Measurements from ENCODE around the gene AFAP1L1.

AFAP1L1 gene

GRCh38 chr5:149300441-149300840, 28.8 kb downstream of the AFAP1L1 start:
- no peak overlapping the region for H3K4me2 ChIP-seq
- H3K27ac ChIP-seq: no peak overlapping the region
- no peaks in the 10 kb centered on the region for H4K20me1 ChIP-seq (ENCODE audit: insufficient read depth)
- H3K36me3 ChIP-seq (ENCODE audit: insufficient read depth): no peaks in the 10 kb centered on the region
- no peak overlapping the region for H3K4me3 ChIP-seq (IDR thresholded peaks at IDR 0.05; ENCODE audit: insufficient read depth, low read depth, low read length)
- no peaks in the 10 kb centered on the region for H3K79me2 ChIP-seq (ENCODE audit: insufficient read depth, low read depth)
- H3K4me1 ChIP-seq (ENCODE audit: low read depth, poor library complexity, severe bottlenecking): no peaks in the 10 kb centered on the region
- H3K9ac ChIP-seq: no peak overlapping the region
- TF ChIP-seq CTCF (conservative IDR thresholded peaks at IDR 0.05; ENCODE audit: low read depth, low read length): no peak
- no peaks in the 10 kb centered on the region for H3K27me3 ChIP-seq (ENCODE audit: insufficient read depth, low read depth)
- H2AFZ ChIP-seq (ENCODE audit: low read depth): no peak overlapping the region

- H3K9ac ChIP-seq: no peak overlapping the region
- no peaks in the 10 kb centered on the region for H3K4me1 ChIP-seq (ENCODE audit: low read depth, poor library complexity, severe bottlenecking)
- H3K79me2 ChIP-seq (ENCODE audit: insufficient read depth, low read depth): no peaks in the 10 kb centered on the region
- H3K27ac ChIP-seq: no peak overlapping the region
- H3K4me3 ChIP-seq (IDR thresholded peaks at IDR 0.05; ENCODE audit: insufficient read depth, low read depth, low read length): no peak overlapping the region
- H3K4me2 ChIP-seq: no peak overlapping the region
- no peak for TF ChIP-seq CTCF (conservative IDR thresholded peaks at IDR 0.05; ENCODE audit: low read depth, low read length)
- H3K27me3 ChIP-seq (ENCODE audit: insufficient read depth, low read depth): no peaks in the 10 kb centered on the region
- no peaks in the 10 kb centered on the region for H4K20me1 ChIP-seq (ENCODE audit: insufficient read depth)
- no peak overlapping the region for H2AFZ ChIP-seq (ENCODE audit: low read depth)
- no peaks in the 10 kb centered on the region for H3K36me3 ChIP-seq (ENCODE audit: insufficient read depth)
These were observed 29.5 kb downstream of the AFAP1L1 start for GRCh38 chr5:149301049-149301743.

GRCh38 chr5:149301744-149302380, 30.2 kb downstream of the AFAP1L1 start:
- Histone ChIP-seq H3K9ac (no peak overlapping the region), H4K20me1 (ENCODE audit: insufficient read depth) (no peaks in the 10 kb centered on the region), H3K36me3 (ENCODE audit: insufficient read depth) (no peaks in the 10 kb centered on the region), H2AFZ (ENCODE audit: low read depth) (no peak overlapping the region), H3K27ac (no peak overlapping the region), H3K4me1 (ENCODE audit: low read depth, poor library complexity, severe bottlenecking) (no peaks in the 10 kb centered on the region), H3K4me2 (no peak overlapping the region), H3K27me3 (ENCODE audit: insufficient read depth, low read depth) (no peaks in the 10 kb centered on the region), H3K79me2 (ENCODE audit: insufficient read depth, low read depth) (no peaks in the 10 kb centered on the region), H3K4me3 (IDR thresholded peaks at IDR 0.05; ENCODE audit: insufficient read depth, low read depth, low read length) (no peak overlapping the region)
- no peak for TF ChIP-seq CTCF (conservative IDR thresholded peaks at IDR 0.05; ENCODE audit: low read depth, low read length)

- Histone ChIP-seq H3K79me2 (ENCODE audit: insufficient read depth, low read depth) (no peaks in the 10 kb centered on the region), H3K27ac (no peak overlapping the region)
- TF ChIP-seq CTCF (conservative IDR thresholded peaks at IDR 0.05; ENCODE audit: low read depth, low read length): no peak
These were observed 31.0 kb downstream of the AFAP1L1 start for GRCh38 chr5:149302641-149303040.

More at GRCh38 chr5:149302641-149303040, 31.0 kb downstream of the AFAP1L1 start:
- Histone ChIP-seq H3K27me3 (ENCODE audit: insufficient read depth, low read depth) (no peaks in the 10 kb centered on the region), H3K4me3 (IDR thresholded peaks at IDR 0.05; ENCODE audit: insufficient read depth, low read depth, low read length) (no peak overlapping the region), H2AFZ (ENCODE audit: low read depth) (no peak overlapping the region), H3K36me3 (ENCODE audit: insufficient read depth) (no peaks in the 10 kb centered on the region), H3K4me1 (ENCODE audit: low read depth, poor library complexity, severe bottlenecking) (no peaks in the 10 kb centered on the region), H3K9ac (no peak overlapping the region), H3K4me2 (no peak overlapping the region), H4K20me1 (ENCODE audit: insufficient read depth) (no peaks in the 10 kb centered on the region)
